Karpas-422 (cell line): ENCODE results near the gene LSM4. TPM values are rescaled to one million over a fixed set of nuclear protein-coding genes. Genes with fewer than 3 reads are reported as not detected.

ENCODE experiments used
- DNase-seq: peaks from one replicate; pipeline ENCODE4 v3.0.0-alpha.2; 2015
- H2AFZ ChIP-seq: fragments of 200-600 bp; sonication (generic); 2 replicates; pipeline ENCODE4 v1.6.1; 2014; ENCODE audit warnings: antibody characterized with exemption, low read length, mixed read lengths
- H3K27ac ChIP-seq: fragments of 200-600 bp; sonication (generic); 2 replicates; pipeline ENCODE4 v1.5.1; 2014; ENCODE audit warnings: mild to moderate bottlenecking, low read length, moderate library complexity
- H3K27me3 ChIP-seq: fragments of 200-600 bp; sonication (generic); 2 replicates; pipeline ENCODE4 v1.6.1; 2014; ENCODE audit warnings: low read length, mixed read lengths
- H3K36me3 ChIP-seq: fragments of 200-600 bp; sonication (generic); 2 replicates; pipeline ENCODE4 v1.6.1; 2014; ENCODE audit warnings: low read length, mixed read lengths; ENCODE audit not compliant: insufficient read depth
- H3K4me1 ChIP-seq: fragments of 200-600 bp; sonication (generic); 2 replicates; pipeline ENCODE4 v1.6.1; 2014; ENCODE audit warnings: mild to moderate bottlenecking, low read length, mixed read lengths
- H3K4me2 ChIP-seq: fragments of 200-600 bp; sonication (generic); 2 replicates; pipeline ENCODE4 v1.6.1; 2014; ENCODE audit warnings: low read length, low read depth, mild to moderate bottlenecking; ENCODE audit not compliant: poor library complexity, severe bottlenecking
- H3K4me3 ChIP-seq: fragments of 200-600 bp; sonication (generic); 2 replicates; pipeline ENCODE4 v1.5.1; 2014; ENCODE audit warnings: mild to moderate bottlenecking, antibody characterized with exemption, low read length, mixed read lengths
- H3K79me2 ChIP-seq: fragments of 200-600 bp; sonication (generic); 2 replicates; pipeline ENCODE4 v1.6.1; 2014; ENCODE audit warnings: mild to moderate bottlenecking, low read length, mixed read lengths
- H3K9ac ChIP-seq: fragments of 200-600 bp; sonication (generic); 2 replicates; pipeline ENCODE4 v1.6.0; 2014; ENCODE audit warnings: low read length
- H3K9me2 ChIP-seq: fragments of 200-600 bp; sonication (generic), shearing (Covaris generic); replicated peaks from 2 replicates; pipeline ENCODE4 v1.6.0; 2014; ENCODE audit warnings: mild to moderate bottlenecking, low read length, moderate library complexity; ENCODE audit not compliant: insufficient read depth
- H3K9me3 ChIP-seq: fragments of 300-700, 200-600 bp; sonication (generic); 2 replicates; pipeline ENCODE4 v1.6.1; 2014; ENCODE audit warnings: low read length, mixed read lengths
- H4K20me1 ChIP-seq: fragments of 200-600 bp; sonication (generic); 2 replicates; pipeline ENCODE4 v1.6.1; 2014; ENCODE audit warnings: mild to moderate bottlenecking, antibody characterized with exemption, low read length, low read depth; ENCODE audit not compliant: insufficient read depth
- small RNA-seq: library from RNA; depleted of rRNA; stranded (forward); fragments of <200 nt; gene quantifications from one replicate; pipeline ENCODE3, GENCODE V24; 2014
- total RNA-seq: library from RNA; depleted of rRNA; stranded (reverse); fragments of >200 nt; shearing (Covaris generic); gene quantifications from 2 replicates; pipeline ENCODE4 v1.2.3, GENCODE V29; 2014; ENCODE audit warnings: low replicate concordance; rRNA removed

LSM4 gene
- total RNA-seq, 1 experiment from 2014 or later: 198 TPM

GRCh38 chr19:18257503-18258470, 65.1 kb downstream of the LSM4 start:
- peaks cover 6% of the 10 kb centered on the region for H3K4me1 ChIP-seq
- H3K27ac ChIP-seq: no peak overlapping the region
- no peaks in the 10 kb centered on the region for H3K79me2 ChIP-seq
- H3K9me3 ChIP-seq: no peaks in the 10 kb centered on the region
- no peaks in the 10 kb centered on the region for H3K27me3 ChIP-seq
- H3K36me3 ChIP-seq: no peaks in the 10 kb centered on the region
- H4K20me1 ChIP-seq: peaks cover 12% of the 10 kb centered on the region; the same call in 1 of the 2 replicates
- H3K9ac ChIP-seq: no peak overlapping the region
- H3K4me2 ChIP-seq: no peak overlapping the region
- no peaks in the 10 kb centered on the region for H3K9me2 ChIP-seq
- no peak overlapping the region for H3K4me3 ChIP-seq
- no peak overlapping the region for H2AFZ ChIP-seq
- DNase-seq: no peak

Small RNAs within 50 kb of the gene (small RNA-seq; reads per million reads assigned to genes)
- gene MIR3188 (0.12 reads per million), gene RN7SL513P (not detected), gene RPL39P38 (not detected)

Other genes with a start within 250 kb of the LSM4 start
- gene IL12RB1, start 236.1 kb downstream of the LSM4 start, total RNA-seq: 6.1 and 9.6 TPM in 2 replicates
- gene MAST3, start 225.3 kb downstream of the LSM4 start, total RNA-seq: 7.7 and 17.9 TPM in 2 replicates
- 5.1 and 5.7 TPM in 2 replicates for gene PIK3R2, start 169.9 kb downstream of the LSM4 start, total RNA-seq
- gene IFI30, start 149.3 kb downstream of the LSM4 start, total RNA-seq: 256 and 416 TPM in 2 replicates
- gene MPV17L2, start 129.9 kb downstream of the LSM4 start, total RNA-seq: 17.0 and 24.2 TPM in 2 replicates
- 2.5 and 6.2 TPM in 2 replicates for gene RAB3A, start 119.0 kb downstream of the LSM4 start, total RNA-seq
- not detected in 2 replicates for gene PDE4C, start 96.6 kb downstream of the LSM4 start, total RNA-seq
- 0.37 and 0.87 TPM in 2 replicates for gene IQCN, start 48.6 kb downstream of the LSM4 start, total RNA-seq
- 69.5 and 274 TPM in 2 replicates for gene JUND, start 41.5 kb downstream of the LSM4 start, total RNA-seq
- gene PGPEP1, start 17.5 kb upstream of the LSM4 start, total RNA-seq: 10.7 and 13.6 TPM in 2 replicates
- gene GDF15, start 63.1 kb upstream of the LSM4 start, total RNA-seq: 0.97 TPM in 1 of 2 replicates, not detected in the other
- 1.6 and 2.2 TPM in 2 replicates for gene LRRC25, start 74.5 kb upstream of the LSM4 start, total RNA-seq
- gene SSBP4, start 96.3 kb upstream of the LSM4 start, total RNA-seq: 22.5 and 73.2 TPM in 2 replicates
- 4.1 and 10.0 TPM in 2 replicates for gene ISYNA1, start 115.1 kb upstream of the LSM4 start, total RNA-seq
- gene ELL, start 199.0 kb upstream of the LSM4 start, total RNA-seq: 10.9 and 14.8 TPM in 2 replicates
- gene FKBP8, start 220.5 kb upstream of the LSM4 start, total RNA-seq: 92.6 and 255 TPM in 2 replicates
- gene KXD1, start 234.8 kb upstream of the LSM4 start, total RNA-seq: 103 and 128 TPM in 2 replicates
- gene UBA52, start 248.8 kb upstream of the LSM4 start, total RNA-seq: 881 and 1,597 TPM in 2 replicates